ENCODE results near the gene CREG2. TPM values are rescaled to one million over a fixed set of nuclear protein-coding genes. Genes with fewer than 3 reads are reported as not detected.

CREG2 gene
- polyA plus RNA-seq, 1 donor from 2014 or later, result 1.2 TPM

GRCh38 chr2:101400048-101400447 is 12.7 kb upstream of the CREG2 start:
- H3K4me2 ChIP-seq (ENCODE audit: low read length), result no peak overlapping the region

DNA sequence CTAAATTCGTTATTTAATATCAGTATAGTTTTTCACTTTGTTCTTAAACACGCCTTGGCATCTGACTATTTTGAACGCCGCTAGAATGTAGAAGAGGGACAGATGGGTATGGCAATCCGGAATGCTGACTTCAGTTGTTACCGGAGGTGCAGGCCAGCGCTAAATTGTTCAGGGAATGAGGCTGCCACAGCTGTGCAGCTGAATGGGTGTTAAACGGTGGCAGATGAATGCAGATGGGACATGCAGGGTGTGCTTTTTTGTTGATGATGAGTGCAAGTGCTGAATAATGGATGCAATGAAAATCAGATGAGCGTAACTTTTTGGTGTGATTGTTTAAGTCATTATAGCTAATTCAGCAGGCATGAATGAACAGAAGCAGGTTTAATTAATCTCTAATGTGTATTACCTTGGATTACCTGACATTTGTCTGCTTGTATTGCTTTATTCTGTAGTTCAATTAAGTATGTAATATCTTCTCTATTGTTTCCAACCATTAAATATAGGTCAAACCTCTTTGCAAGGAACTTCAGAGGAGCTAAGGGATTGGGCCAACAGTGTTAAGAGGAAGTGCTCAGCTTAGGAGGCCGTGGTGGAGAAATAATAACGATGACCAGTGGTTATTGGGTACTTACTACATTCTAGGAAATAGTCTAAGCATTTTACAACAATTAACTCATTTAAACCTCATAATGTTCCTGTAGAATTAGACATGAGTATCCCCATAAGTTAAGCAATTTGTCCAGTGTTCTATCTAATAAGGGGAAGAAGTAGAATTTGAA is 11.9 kb upstream of the CREG2 start:
- Histone ChIP-seq H3K27me3 (ENCODE audit: insufficient read depth, low read depth, low read length) (no peaks in the 10 kb centered on the region), H3K9me3 (ENCODE audit: low read length) (no peaks in the 10 kb centered on the region), H3K4me3 (ENCODE audit: low read length) (no peak overlapping the region), H3K79me2 (replicated peaks; ENCODE audit: insufficient read depth, low read length) (no peaks in the 10 kb centered on the region), H3K27ac (ENCODE audit: low read length) (no peak overlapping the region), H3K9me2 (ENCODE audit: insufficient read depth, low read length) (no peaks in the 10 kb centered on the region), H4K20me1 (ENCODE audit: insufficient read depth) (no peaks in the 10 kb centered on the region), H3K36me3 (ENCODE audit: insufficient read depth, low read length) (no peaks in the 10 kb centered on the region), H3F3A (ENCODE audit: insufficient read depth, low read length, poor library complexity, severe bottlenecking) (no peaks in the 10 kb centered on the region), H3K4me2 (ENCODE audit: low read length) (no peak overlapping the region), H2AFZ (ENCODE audit: low read depth, low read length) (no peak overlapping the region), H3K9ac (ENCODE audit: low read length) (no peak overlapping the region)
- TF ChIP-seq MXI1 (conservative IDR thresholded peaks at IDR 0.05; ENCODE audit: poor library complexity, severe bottlenecking), result no peak
- TF ChIP-seq EP300 (conservative IDR thresholded peaks at IDR 0.05; ENCODE audit: poor library complexity, severe bottlenecking), result no peak
- no peak for TF ChIP-seq POLR2AphosphoS5 (IDR thresholded peaks at IDR 0.05)
- TF ChIP-seq TAF1 (IDR thresholded peaks at IDR 0.05; ENCODE audit: low read depth), result no peak
- TF ChIP-seq REST (IDR thresholded peaks at IDR 0.05; ENCODE audit: borderline replicate concordance), result no peak
- no peak for TF ChIP-seq SMC3 (conservative IDR thresholded peaks at IDR 0.05; ENCODE audit: poor library complexity)
- no peak for TF ChIP-seq RAD21 (conservative IDR thresholded peaks at IDR 0.05)

More at GRCh38 chr2:101400048-101400447, 12.7 kb upstream of the CREG2 start:
- Histone ChIP-seq H3K27ac (ENCODE audit: low read length) (no peak overlapping the region), H3F3A (ENCODE audit: insufficient read depth, low read length, poor library complexity, severe bottlenecking) (no peaks in the 10 kb centered on the region), H4K20me1 (ENCODE audit: insufficient read depth) (no peaks in the 10 kb centered on the region), H2AFZ (ENCODE audit: low read depth, low read length) (no peak overlapping the region), H3K9me3 (ENCODE audit: low read length) (no peaks in the 10 kb centered on the region), H3K9me2 (ENCODE audit: insufficient read depth, low read length) (no peaks in the 10 kb centered on the region), H3K79me2 (replicated peaks; ENCODE audit: insufficient read depth, low read length) (no peaks in the 10 kb centered on the region), H3K4me3 (ENCODE audit: low read length) (no peak overlapping the region), H3K9ac (ENCODE audit: low read length) (no peak overlapping the region), H3K36me3 (ENCODE audit: insufficient read depth, low read length) (no peaks in the 10 kb centered on the region), H3K27me3 (ENCODE audit: insufficient read depth, low read depth, low read length) (no peaks in the 10 kb centered on the region)
- TF ChIP-seq EP300 (conservative IDR thresholded peaks at IDR 0.05; ENCODE audit: poor library complexity, severe bottlenecking), result no peak
- no peak for TF ChIP-seq SMC3 (conservative IDR thresholded peaks at IDR 0.05; ENCODE audit: poor library complexity)
- TF ChIP-seq MXI1 (conservative IDR thresholded peaks at IDR 0.05; ENCODE audit: poor library complexity, severe bottlenecking), result no peak
- no peak for TF ChIP-seq POLR2AphosphoS5 (IDR thresholded peaks at IDR 0.05)
- TF ChIP-seq TAF1 (IDR thresholded peaks at IDR 0.05; ENCODE audit: low read depth), result no peak
- no peak for TF ChIP-seq RAD21 (conservative IDR thresholded peaks at IDR 0.05)
- no peak for TF ChIP-seq REST (IDR thresholded peaks at IDR 0.05; ENCODE audit: borderline replicate concordance)
- no peak for TF ChIP-seq EZH2 (IDR thresholded peaks at IDR 0.05; ENCODE audit: borderline replicate concordance, insufficient read depth, low read length, poor library complexity, severe bottlenecking)
- TF ChIP-seq CTCF (IDR thresholded peaks at IDR 0.05; ENCODE audit: poor library complexity, severe bottlenecking), result no peak

Measured in neural cell (in vitro differentiated cells).